Spleen (tissue), 7 donors: Measurements from ENCODE around the gene FNDC3A.

Source experiments
- POLR2A ChIP-seq, 3 donors: fragments of 450-650 bp; IDR thresholded peaks; one replicate each; pipeline ENCODE4 v1.5.1; 2017; ENCODE audit warnings: antibody characterized with exemption in 3 of 3, mild to moderate bottlenecking in 1 of 3
- POLR2AphosphoS5 ChIP-seq, 3 donors: sonication (generic); formaldehyde crosslinking; IDR thresholded peaks; one replicate each; pipeline ENCODE4 v1.5.1; 2017; ENCODE audit warnings: antibody characterized with exemption in 3 of 3
- TF ChIP-seq, protein P1 (sequence below), 11 experiments: fragments of 200-600 bp in 7 of 11; fragments of 450-650 bp in 4 of 11; sonication (generic) in 4 of 11; IDR thresholded peaks in 8 of 11; conservative IDR thresholded peaks in 3 of 11; 1 replicate in 7 of 11; 2 replicates in 4 of 11; pipeline versions ENCODE4 v1.4.0 to v1.8.0; 2016 to 2021; ENCODE audit warnings: antibody characterized with exemption in 11 of 11, inconsistent platforms in 4 of 11, mild to moderate bottlenecking in 1 of 11
- donor health status: DM: no; HTN: no; CAD: no; lungs with moderate emphysema.
- donor health status: DM: no; HTN: no; CAD: no.
- donor health status: DM: no; HTN: no; CAD: no.

DNA sequence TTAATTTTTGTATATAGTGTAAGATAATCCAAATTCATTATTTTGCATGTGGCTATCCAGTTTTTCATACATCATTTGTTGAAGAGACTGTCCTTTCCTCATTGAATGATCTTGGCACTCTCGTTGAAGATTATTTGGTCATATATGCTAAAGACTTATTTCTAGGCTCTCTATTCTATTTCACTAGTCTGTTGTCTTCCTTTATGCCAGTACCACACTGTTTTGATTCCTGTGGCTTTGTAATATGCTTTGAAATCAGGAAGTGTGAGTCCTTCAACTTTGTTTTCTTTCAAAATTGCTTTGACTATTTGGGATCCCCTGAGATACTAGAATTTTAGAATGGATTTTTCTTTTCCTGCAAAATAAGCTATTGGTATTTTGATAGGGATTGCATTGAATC, 24.5 kb downstream of the FNDC3A start:
- TF ChIP-seq, protein P1, sequence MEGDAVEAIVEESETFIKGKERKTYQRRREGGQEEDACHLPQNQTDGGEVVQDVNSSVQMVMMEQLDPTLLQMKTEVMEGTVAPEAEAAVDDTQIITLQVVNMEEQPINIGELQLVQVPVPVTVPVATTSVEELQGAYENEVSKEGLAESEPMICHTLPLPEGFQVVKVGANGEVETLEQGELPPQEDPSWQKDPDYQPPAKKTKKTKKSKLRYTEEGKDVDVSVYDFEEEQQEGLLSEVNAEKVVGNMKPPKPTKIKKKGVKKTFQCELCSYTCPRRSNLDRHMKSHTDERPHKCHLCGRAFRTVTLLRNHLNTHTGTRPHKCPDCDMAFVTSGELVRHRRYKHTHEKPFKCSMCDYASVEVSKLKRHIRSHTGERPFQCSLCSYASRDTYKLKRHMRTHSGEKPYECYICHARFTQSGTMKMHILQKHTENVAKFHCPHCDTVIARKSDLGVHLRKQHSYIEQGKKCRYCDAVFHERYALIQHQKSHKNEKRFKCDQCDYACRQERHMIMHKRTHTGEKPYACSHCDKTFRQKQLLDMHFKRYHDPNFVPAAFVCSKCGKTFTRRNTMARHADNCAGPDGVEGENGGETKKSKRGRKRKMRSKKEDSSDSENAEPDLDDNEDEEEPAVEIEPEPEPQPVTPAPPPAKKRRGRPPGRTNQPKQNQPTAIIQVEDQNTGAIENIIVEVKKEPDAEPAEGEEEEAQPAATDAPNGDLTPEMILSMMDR (IDR thresholded peaks at IDR 0.05 in 8 of 11, conservative IDR thresholded peaks at IDR 0.05 in 3 of 11) = no peak
- TF ChIP-seq POLR2A (IDR thresholded peaks at IDR 0.05) = no peak
- no peak for TF ChIP-seq POLR2AphosphoS5 (IDR thresholded peaks at IDR 0.05)
